HepG2 (cell line): ENCODE measurements around the gene TBC1D4. TPM values are rescaled to one million over a fixed set of nuclear protein-coding genes. Genes with fewer than 3 reads are reported as not detected.

Source experiments
- ATAC-seq: fragments of 200-7000 bp; cut with Tn5 transposase; 3 replicates; pipeline ENCODE4 v1.9.1; 2020; ENCODE audit warnings: mild to moderate bottlenecking, moderate library complexity
- BruUV-seq: library from RNA; stranded (reverse); fragments of 400-500 nt; replicated peaks from 2 replicates; lab custom pipeline; 2021; lab: Mats Ljungman, UMichigan
- CTCF ChIA-PET: fragments of 300-600 bp; formaldehyde crosslinking; extraction: SDS; loops from one replicate; lab custom pipeline; 2021; ENCODE audit warnings: low total read pairs, inconsistent platforms, low intra/inter-chr PET ratio; lab: Yijun Ruan, JAX
- POLR2A ChIA-PET: fragments of 350-600 bp; sonication (Branson Sonifier 250); formaldehyde crosslinking; loops from one replicate; lab custom pipeline; 2020; ENCODE audit warnings: antibody characterized with exemption, inconsistent platforms; lab: Yijun Ruan, JAX
- DNase-seq: peaks from one replicate; pipeline ENCODE4 v3.0.0-alpha.2; 2015; ENCODE audit warnings: low spot score
- FAIRE-seq: peaks from 3 replicates; lab custom pipeline; 2011; peaks lifted over from hg19 to GRCh38; lab: Jason Lieb, UNC
- H2AFZ ChIP-seq: one replicate; pipeline ENCODE4 v1.6.1; 2011; ENCODE audit warnings: low read length, inconsistent platforms
- H3K27ac ChIP-seq: fragments of 300-600 bp; 3 replicates; pipeline ENCODE4 v1.8.0; 2011; ENCODE audit warnings: mixed run types, mild to moderate bottlenecking, mixed read lengths, low read length, inconsistent platforms; ENCODE audit not compliant: insufficient read depth; ENCODE audit errors: extremely low read length
- H3K27me3 ChIP-seq, 2 experiments: fragments of 200-600 bp in 1 of 2; 2 replicates in 1 of 2; 3 replicates in 1 of 2; pipeline versions ENCODE4 v1.6.0 to v1.8.0; 2011; ENCODE audit warnings: low read length in 2 of 2, mild to moderate bottlenecking in 2 of 2, moderate library complexity in 2 of 2, inconsistent platforms in 1 of 2; ENCODE audit not compliant: insufficient read depth in 2 of 2, control insufficient read depth in 1 of 2
- H3K36me3 ChIP-seq, 2 experiments: fragments of 200-600 bp in 1 of 2; replicated peaks in 1 of 2; 2 replicates in 1 of 2; 3 replicates in 1 of 2; pipeline versions ENCODE4 v1.5.1 to v1.8.0; 2011; ENCODE audit warnings: low read length in 2 of 2, inconsistent platforms in 1 of 2; ENCODE audit not compliant: insufficient read depth in 2 of 2, control insufficient read depth in 1 of 2
- H3K4me1 ChIP-seq: 2 replicates; pipeline ENCODE4 v1.5.1; 2012; ENCODE audit warnings: low read length, inconsistent platforms; ENCODE audit not compliant: insufficient read depth
- H3K4me2 ChIP-seq: 2 replicates; pipeline ENCODE4 v1.6.0; 2011; ENCODE audit warnings: low read depth, low read length, inconsistent platforms
- H3K4me3 ChIP-seq, 3 experiments: fragments of 200-600 bp in 1 of 3; sonication (generic), shearing (Covaris generic) in 1 of 3; replicated peaks in 1 of 3; 2 replicates each; pipeline ENCODE4 v1.5.1; 2011 to 2016; ENCODE audit warnings: low read length in 3 of 3, inconsistent platforms in 2 of 3, low read depth in 2 of 3, mild to moderate bottlenecking in 2 of 3, control low read depth in 1 of 3, mixed read lengths in 1 of 3; ENCODE audit not compliant: insufficient read depth in 1 of 3
- H3K79me2 ChIP-seq: one replicate; pipeline ENCODE4 v1.6.1; 2011; ENCODE audit warnings: low read length, inconsistent platforms; ENCODE audit not compliant: insufficient read depth
- H3K9ac ChIP-seq: 2 replicates; pipeline ENCODE4 v1.6.0; 2011; ENCODE audit warnings: mild to moderate bottlenecking, low read depth, low read length, inconsistent platforms; ENCODE audit not compliant: insufficient read depth
- H3K9me3 ChIP-seq: 2 replicates; pipeline ENCODE4 v1.5.1; 2012; ENCODE audit warnings: mild to moderate bottlenecking, low read length
- H4K20me1 ChIP-seq: 2 replicates; pipeline ENCODE4 v1.6.0; 2011; ENCODE audit warnings: inconsistent platforms, mild to moderate bottlenecking, low read length, moderate library complexity; ENCODE audit not compliant: insufficient read depth
- AKAP8 ChIP-seq: sonication (generic); formaldehyde crosslinking; IDR thresholded peaks from 2 replicates; pipeline ENCODE4 v1.5.1; 2020; ENCODE audit warnings: mild to moderate bottlenecking, missing genetic modification reagents
- CBX5 ChIP-seq: sonication (generic); formaldehyde crosslinking; IDR thresholded peaks from 2 replicates; pipeline ENCODE4 v1.4.0; 2020; ENCODE audit warnings: missing genetic modification reagents, borderline replicate concordance
- FOXJ3 ChIP-seq: sonication (generic); formaldehyde crosslinking; IDR thresholded peaks from 2 replicates; pipeline ENCODE4 v1.4.0; 2020; ENCODE audit warnings: missing genetic modification reagents, mild to moderate bottlenecking, borderline replicate concordance
- NR2F2 ChIP-seq: IDR thresholded peaks from 2 replicates; pipeline ENCODE4 v1.6.1; 2012; ENCODE audit warnings: low read depth, inconsistent platforms, borderline replicate concordance
- RXRB ChIP-seq: IDR thresholded peaks from 2 replicates; pipeline ENCODE4 v1.6.1; 2016; ENCODE audit warnings: borderline replicate concordance, missing genetic modification reagents, missing compliant biosample characterization
- SALL1 ChIP-seq: sonication (generic); formaldehyde crosslinking; IDR thresholded peaks from 2 replicates; pipeline ENCODE4 v1.8.0; 2022; ENCODE audit warnings: mild to moderate bottlenecking, missing genetic modification reagents
- SIX1 ChIP-seq: sonication (generic); formaldehyde crosslinking; IDR thresholded peaks from 2 replicates; pipeline ENCODE4 v1.4.0; 2020; ENCODE audit warnings: missing genetic modification reagents, borderline replicate concordance
- SMARCE1 ChIP-seq: fragments of 450-650 bp; IDR thresholded peaks from 2 replicates; pipeline ENCODE4 v1.6.1; 2017; ENCODE audit warnings: borderline replicate concordance
- ZNF17 ChIP-seq: sonication (generic); formaldehyde crosslinking; IDR thresholded peaks from 2 replicates; pipeline ENCODE4 v1.5.0; 2020; ENCODE audit warnings: mild to moderate bottlenecking, missing genetic modification reagents
- ZNF20 ChIP-seq: sonication (generic); formaldehyde crosslinking; IDR thresholded peaks from 2 replicates; pipeline ENCODE4 v1.4.0; 2020; ENCODE audit warnings: mild to moderate bottlenecking, moderate library complexity, missing genetic modification reagents
- ZNF30 ChIP-seq: sonication (generic); formaldehyde crosslinking; IDR thresholded peaks from 2 replicates; pipeline ENCODE4 v1.5.0; 2020; ENCODE audit warnings: mild to moderate bottlenecking, missing genetic modification reagents
- ZNF546 ChIP-seq: sonication (generic); formaldehyde crosslinking; conservative IDR thresholded peaks from 2 replicates; pipeline ENCODE4 v1.8.1; 2023; ENCODE audit warnings: mild to moderate bottlenecking, missing genetic modification reagents
- ZNF782 ChIP-seq: sonication (generic); formaldehyde crosslinking; IDR thresholded peaks from 2 replicates; pipeline ENCODE4 v1.4.0; 2020; ENCODE audit warnings: missing genetic modification reagents, mild to moderate bottlenecking, borderline replicate concordance
- ZSCAN20 ChIP-seq: sonication (generic); formaldehyde crosslinking; IDR thresholded peaks from 2 replicates; pipeline ENCODE4 v1.4.0; 2020; ENCODE audit warnings: missing genetic modification reagents, mild to moderate bottlenecking, borderline replicate concordance
- WGBS: methylation state at CpG from one replicate; pipeline ENCODE4 v1.1.6; 2017; ENCODE audit warnings: low lambda C conversion rate; 5-methylcytosine and 5-hydroxymethylcytosine counted together
- in situ Hi-C: cut with HindIII; loops from 2 replicates; pipeline ENCODE4 v1.10.0; 2017; ENCODE audit warnings: low pct_unique_long_range_greater_than_20kb; ENCODE audit not compliant: extremely low pct_ligation_motif_present
- intact Hi-C: fragments of 100-400 bp; cut with micrococcal nuclease; formaldehyde crosslinking; loops from one replicate; pipeline ENCODE4 v1.10.0; 2022; ENCODE audit not compliant: unreplicated experiment
- polyA plus RNA-seq, 8 experiments: library from polyadenylated mRNA; depleted of rRNA in 3 of 8; stranded (reverse) in 7 of 8; unstranded in 1 of 8; fragments of >200 nt; fragmentation: Illumina TruSeq in 4 of 8; extraction: Trizol in 4 of 8; gene quantifications; 2 replicates each; pipeline versions ENCODE4 v1.2.1 to v1.2.3, GENCODE V29; 2011 to 2016; ENCODE audit warnings: low read depth in 4 of 8, missing spikeins in 1 of 8, mixed read lengths in 1 of 8; ENCODE audit not compliant: insufficient read depth in 1 of 8
- total RNA-seq, 5 experiments: library from RNA; depleted of rRNA; stranded (reverse); fragments of >200 nt; fragmentation: Illumina TruSeq; extraction: Trizol; gene quantifications; 2 replicates each; pipeline ENCODE4 v1.2.3, GENCODE V29; 2016; ENCODE audit warnings: low read depth in 1 of 5
- TF ChIP-seq, protein P1 (sequence below): sonication (generic); formaldehyde crosslinking; IDR thresholded peaks from 2 replicates; pipeline ENCODE4 v1.8.1; 2023; ENCODE audit warnings: mild to moderate bottlenecking, missing genetic modification reagents, borderline replicate concordance
- TF ChIP-seq, protein P2 (sequence below): sonication (generic); formaldehyde crosslinking; IDR thresholded peaks from 2 replicates; pipeline ENCODE4 v1.4.0; 2020; ENCODE audit warnings: missing genetic modification reagents
- TF ChIP-seq, protein P3 (sequence below): IDR thresholded peaks from 2 replicates; pipeline ENCODE4 v1.6.1; 2012; ENCODE audit warnings: inconsistent platforms
- TF ChIP-seq, protein P4 (sequence below): sonication (generic); IDR thresholded peaks from 2 replicates; pipeline ENCODE4 v1.6.1; 2016; ENCODE audit warnings: low read depth, borderline replicate concordance

Gene TBC1D4
- total and polyA plus RNA-seq, 2 of the 13 experiments (the other 11 are each of a cell fraction or from before 2014, with no cell fraction given) = 35.9 to 64.4 TPM

DNA sequence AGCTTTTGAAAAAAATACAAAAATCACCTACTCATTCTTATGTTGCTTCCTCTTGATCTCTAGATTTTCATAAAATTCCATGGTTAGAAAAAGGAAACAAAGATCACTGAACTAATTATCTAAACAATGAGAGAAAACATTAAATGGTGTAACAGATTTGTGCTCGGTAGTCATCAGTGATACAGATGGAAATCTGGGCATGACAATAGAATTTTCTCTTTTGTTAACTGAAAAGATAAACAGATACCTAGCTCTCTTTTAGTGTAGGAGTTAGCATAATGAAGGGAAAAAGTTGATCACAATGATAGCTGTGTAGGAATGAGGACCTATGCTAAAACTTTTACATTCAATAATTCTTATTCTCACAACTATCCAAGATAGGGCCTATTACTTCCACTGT is 103.7 kb downstream of the TBC1D4 start (continued):
- TF ChIP-seq, protein P1, sequence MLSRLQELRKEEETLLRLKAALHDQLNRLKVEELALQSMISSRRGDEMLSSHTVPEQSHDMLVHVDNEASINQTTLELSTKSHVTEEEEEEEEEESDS (CRISPR knock-in tag) = no peak
- TF ChIP-seq ZNF30 (no peak), FOXJ3 (CRISPR knock-in tag) (no peak), SALL1 (CRISPR knock-in tag) (no peak), ZNF546 (no peak)

DNA sequence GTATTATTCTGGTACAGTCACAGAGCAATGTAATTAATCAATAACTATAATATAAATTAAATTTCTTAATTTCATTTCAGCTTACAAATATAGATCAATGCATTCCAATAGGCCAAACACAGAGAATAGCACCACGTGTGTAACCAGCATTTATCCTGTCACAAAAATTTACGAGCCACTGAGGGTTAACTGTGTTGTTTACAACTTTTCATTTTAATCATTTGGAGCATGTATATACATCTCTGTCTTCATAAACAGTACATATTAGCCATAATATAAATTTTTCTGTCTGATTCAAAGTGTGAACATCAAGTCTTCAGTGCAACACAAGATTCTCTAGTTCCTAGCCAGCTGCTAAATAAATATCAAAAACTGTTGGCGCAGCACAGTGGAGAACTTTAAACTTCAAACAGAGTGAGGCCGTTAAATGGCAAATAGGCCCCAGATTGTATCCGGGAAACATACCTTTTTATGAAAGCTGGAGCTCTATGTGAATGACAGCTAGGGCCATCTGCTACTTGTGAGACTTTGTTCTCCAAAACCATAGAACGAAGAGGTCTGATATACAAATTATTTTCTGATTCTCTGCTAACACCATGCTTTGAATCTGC is 105.1 kb downstream of the TBC1D4 start:
- DNase-seq (peak; percentile 82), FAIRE-seq (peak; percentile 64), ATAC-seq (peak; percentile 93)
- Histone ChIP-seq H3K4me3 (peak overlapping the region in 2 of 3 experiments; percentile 26 to 34; a peak in 3 of 6 replicates), H3K9me3 (no peaks in the 10 kb centered on the region), H3K9ac (no peak overlapping the region), H4K20me1 (peaks cover 11% of the 10 kb centered on the region; the same call in 1 of the 2 replicates), H3K4me1 (peaks cover 76% of the 10 kb centered on the region), H2AFZ (no peak overlapping the region), H3K27ac (peak overlapping the region; percentile 75), H3K36me3 (peaks cover 0 to 1% of the 10 kb centered on the region in 2 experiments; a peak in 1 of 5 replicates), H3K27me3 (no peaks in the 10 kb centered on the region), H3K4me2 (peak overlapping the region; percentile 62), H3K79me2 (peaks cover 91% of the 10 kb centered on the region)
- intact Hi-C loops = no loop called here
- ChIA-PET CTCF (no interaction called here), POLR2A (interaction anchor here (0.6 to 1.4 kb wide), 5 partner anchors 55 to 174 kb away, joined by 3 to 4 read pairs (median 3); no protein-coding TSS in a partner anchor)
- 7% methylated on average over 6 of the region's 6 CpGs for WGBS
- no TSS peak for BruUV-seq
- in situ Hi-C loops = loop anchor here (10.0 kb wide), 1 partner anchor 168 kb away; the partner anchor contains the start of gene UCHL3
- TF ChIP-seq ZNF782 (CRISPR knock-in tag) = no peak
- no peak for TF ChIP-seq SMARCE1
- TF ChIP-seq, protein P2, sequence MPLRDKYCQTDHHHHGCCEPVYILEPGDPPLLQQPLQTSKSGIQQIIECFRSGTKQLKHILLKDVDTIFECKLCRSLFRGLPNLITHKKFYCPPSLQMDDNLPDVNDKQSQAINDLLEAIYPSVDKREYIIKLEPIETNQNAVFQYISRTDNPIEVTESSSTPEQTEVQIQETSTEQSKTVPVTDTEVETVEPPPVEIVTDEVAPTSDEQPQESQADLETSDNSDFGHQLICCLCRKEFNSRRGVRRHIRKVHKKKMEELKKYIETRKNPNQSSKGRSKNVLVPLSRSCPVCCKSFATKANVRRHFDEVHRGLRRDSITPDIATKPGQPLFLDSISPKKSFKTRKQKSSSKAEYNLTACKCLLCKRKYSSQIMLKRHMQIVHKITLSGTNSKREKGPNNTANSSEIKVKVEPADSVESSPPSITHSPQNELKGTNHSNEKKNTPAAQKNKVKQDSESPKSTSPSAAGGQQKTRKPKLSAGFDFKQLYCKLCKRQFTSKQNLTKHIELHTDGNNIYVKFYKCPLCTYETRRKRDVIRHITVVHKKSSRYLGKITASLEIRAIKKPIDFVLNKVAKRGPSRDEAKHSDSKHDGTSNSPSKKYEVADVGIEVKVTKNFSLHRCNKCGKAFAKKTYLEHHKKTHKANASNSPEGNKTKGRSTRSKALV = 0 out of 2 replicates have a peak, but pooled peaks have one; percentile 27
- TF ChIP-seq RXRB = peak; percentile 43; the same call in 1 of the 2 replicates
- no peak for TF ChIP-seq AKAP8 (CRISPR knock-in tag)
- TF ChIP-seq SIX1 (CRISPR knock-in tag) = peak; percentile 13; the same call in 1 of the 2 replicates
- TF ChIP-seq, protein P3, sequence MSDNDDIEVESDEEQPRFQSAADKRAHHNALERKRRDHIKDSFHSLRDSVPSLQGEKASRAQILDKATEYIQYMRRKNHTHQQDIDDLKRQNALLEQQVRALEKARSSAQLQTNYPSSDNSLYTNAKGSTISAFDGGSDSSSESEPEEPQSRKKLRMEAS = peak; percentile 63
- TF ChIP-seq ZNF17 (CRISPR knock-in tag) = no peak
- peak; percentile 47; the same call in 1 of the 2 replicates for TF ChIP-seq NR2F2
- TF ChIP-seq ZNF20 (CRISPR knock-in tag) = no peak
- no peak for TF ChIP-seq CBX5 (CRISPR knock-in tag)
- TF ChIP-seq, protein P4, sequence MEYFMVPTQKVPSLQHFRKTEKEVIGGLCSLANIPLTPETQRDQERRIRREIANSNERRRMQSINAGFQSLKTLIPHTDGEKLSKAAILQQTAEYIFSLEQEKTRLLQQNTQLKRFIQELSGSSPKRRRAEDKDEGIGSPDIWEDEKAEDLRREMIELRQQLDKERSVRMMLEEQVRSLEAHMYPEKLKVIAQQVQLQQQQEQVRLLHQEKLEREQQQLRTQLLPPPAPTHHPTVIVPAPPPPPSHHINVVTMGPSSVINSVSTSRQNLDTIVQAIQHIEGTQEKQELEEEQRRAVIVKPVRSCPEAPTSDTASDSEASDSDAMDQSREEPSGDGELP = peak; percentile 68; the same call in 1 of the 2 replicates
- 0 out of 2 replicates have a peak, but pooled peaks have one; percentile 35 for TF ChIP-seq ZSCAN20
